Liver (tissue), 9 donors: ENCODE data around the gene GASK1B. TPM values are rescaled to one million over a fixed set of nuclear protein-coding genes. Genes with fewer than 3 reads are reported as not detected.

Source experiments
- DNase-seq: peaks from one replicate; pipeline ENCODE4 v3.0.0-alpha.2; 2017; ENCODE audit warnings: low spot score
- H3K27ac ChIP-seq, 2 donors: one replicate each; pipeline ENCODE4 v1.7.0; 2013; ENCODE audit warnings: inconsistent platforms in 2 of 2, low read length in 2 of 2, control low read depth in 1 of 2, low read depth in 1 of 2, mild to moderate bottlenecking in 1 of 2
- H3K27me3 ChIP-seq, 4 donors: one replicate each; pipeline versions ENCODE4 v1.6.1 to v1.7.0; 2013; ENCODE audit warnings: low read length in 3 of 4, inconsistent platforms in 1 of 4, mild to moderate bottlenecking in 1 of 4, moderate library complexity in 1 of 4; ENCODE audit not compliant: control insufficient read depth in 4 of 4, insufficient read depth in 4 of 4
- H3K36me3 ChIP-seq, 4 donors: one replicate each; pipeline versions ENCODE4 v1.6.1 to v1.7.0; 2013; ENCODE audit warnings: low read length in 3 of 4, mild to moderate bottlenecking in 3 of 4, low read depth in 1 of 4, moderate library complexity in 1 of 4; ENCODE audit not compliant: control insufficient read depth in 4 of 4, insufficient read depth in 3 of 4
- H3K4me1 ChIP-seq, 4 donors: one replicate each; pipeline versions ENCODE4 v1.6.1 to v1.7.0; 2013; ENCODE audit warnings: low read length in 3 of 4, mild to moderate bottlenecking in 3 of 4, moderate library complexity in 1 of 4; ENCODE audit not compliant: control insufficient read depth in 4 of 4, insufficient read depth in 4 of 4
- H3K4me3 ChIP-seq, 3 donors: one replicate each; pipeline versions ENCODE4 v1.6.1 to v1.7.0; 2013; ENCODE audit warnings: low read length in 3 of 3, control low read depth in 1 of 3, low read depth in 1 of 3, mild to moderate bottlenecking in 1 of 3
- H3K9ac ChIP-seq, 2 donors: one replicate each; pipeline ENCODE4 v1.7.0; 2013; ENCODE audit warnings: low read length in 2 of 2, mild to moderate bottlenecking in 2 of 2, moderate library complexity in 2 of 2, control low read depth in 1 of 2, low read depth in 1 of 2
- H3K9me3 ChIP-seq, 4 donors: one replicate each; pipeline versions ENCODE4 v1.6.1 to v1.7.0; 2013; ENCODE audit warnings: low read length in 3 of 4; ENCODE audit not compliant: control insufficient read depth in 4 of 4
- EGR1 ChIP-seq, 2 donors: IDR thresholded peaks; 2 replicates each; pipeline ENCODE4 v1.6.1; 2016 to 2018; ENCODE audit warnings: antibody characterized with exemption in 2 of 2, low read depth in 2 of 2
- FOXA1 ChIP-seq: IDR thresholded peaks from 2 replicates; pipeline ENCODE4 v1.6.1; 2016; ENCODE audit warnings: antibody characterized with exemption
- FOXA2 ChIP-seq: IDR thresholded peaks from 2 replicates; pipeline ENCODE4 v1.6.1; 2016; ENCODE audit warnings: antibody characterized with exemption
- GABPA ChIP-seq, 2 donors: IDR thresholded peaks in 1 of 2; conservative IDR thresholded peaks in 1 of 2; 2 replicates each; pipeline ENCODE4 v1.6.1; 2016; ENCODE audit warnings: antibody characterized with exemption in 2 of 2, mild to moderate bottlenecking in 1 of 2, moderate library complexity in 1 of 2
- HNF4A ChIP-seq, 2 donors: conservative IDR thresholded peaks; 2 replicates each; pipeline ENCODE4 v1.6.1; 2016; ENCODE audit warnings: antibody characterized with exemption in 2 of 2, mild to moderate bottlenecking in 2 of 2
- HNF4G ChIP-seq: IDR thresholded peaks from 2 replicates; pipeline ENCODE4 v1.6.1; 2016; ENCODE audit warnings: antibody characterized with exemption
- JUND ChIP-seq, 2 donors: IDR thresholded peaks; 2 replicates each; pipeline ENCODE4 v1.6.1; 2016; ENCODE audit warnings: antibody characterized with exemption in 2 of 2
- NR2F2 ChIP-seq: IDR thresholded peaks from 2 replicates; pipeline ENCODE4 v1.6.1; 2016; ENCODE audit warnings: antibody characterized with exemption
- RAD21 ChIP-seq, 2 donors: IDR thresholded peaks; 2 replicates each; pipeline ENCODE4 v1.6.1; 2016; ENCODE audit warnings: antibody characterized with exemption in 2 of 2, mild to moderate bottlenecking in 2 of 2
- RXRA ChIP-seq, 2 donors: IDR thresholded peaks; 2 replicates each; pipeline ENCODE4 v1.6.1; 2017 to 2018; ENCODE audit warnings: antibody characterized with exemption in 2 of 2, mild to moderate bottlenecking in 1 of 2
- SP1 ChIP-seq: IDR thresholded peaks from 2 replicates; pipeline ENCODE4 v1.6.1; 2018; ENCODE audit warnings: antibody characterized with exemption, mild to moderate bottlenecking
- TAF1 ChIP-seq: conservative IDR thresholded peaks from 2 replicates; pipeline ENCODE4 v1.6.1; 2016; ENCODE audit warnings: antibody characterized with exemption, mild to moderate bottlenecking
- YY1 ChIP-seq: IDR thresholded peaks from 2 replicates; pipeline ENCODE4 v1.6.1; 2016; ENCODE audit warnings: antibody characterized with exemption, mild to moderate bottlenecking
- WGBS: extraction: QIAGEN DNeasy Blood & Tissue Kit; methylation state at CpG from one replicate; pipeline ENCODE4 v1.1.7; 2013; 5-methylcytosine and 5-hydroxymethylcytosine counted together
- polyA plus RNA-seq, 2 donors: library from polyadenylated mRNA; stranded (reverse) in 1 of 2; unstranded in 1 of 2; fragments of 200-250 nt in 1 of 2; fragments of >200 nt in 1 of 2; fragmentation: Nextera tagmentation in 1 of 2; extraction: Ambion mirVana in 1 of 2; gene quantifications; one replicate each; pipeline versions ENCODE4 v1.2.1 to v1.2.3, GENCODE V29; 2013 to 2015
- total RNA-seq, 2 donors: library from RNA; depleted of rRNA; stranded (reverse); fragments of >200 nt; gene quantifications; one replicate each; pipeline ENCODE4 v1.2.3, GENCODE V29; 2014
- TF ChIP-seq, protein P1 (sequence below): IDR thresholded peaks from 2 replicates; pipeline ENCODE4 v1.6.1; 2016; ENCODE audit warnings: antibody characterized with exemption
- TF ChIP-seq, protein P2 (sequence below): IDR thresholded peaks from 2 replicates; pipeline ENCODE4 v1.6.1; 2016; ENCODE audit warnings: antibody characterized with exemption, mild to moderate bottlenecking
- TF ChIP-seq, protein P3 (sequence below): fragments of 150-350 bp; IDR thresholded peaks from 2 replicates; pipeline ENCODE4 v1.5.1; 2017; ENCODE audit warnings: improper control_type of control experiment, low read depth, low read length; ENCODE audit not compliant: missing input control
- TF ChIP-seq, protein P4 (sequence below): IDR thresholded peaks from 2 replicates; pipeline ENCODE4 v1.6.1; 2016; ENCODE audit warnings: antibody characterized with exemption
- TF ChIP-seq, protein P5 (sequence below): IDR thresholded peaks from 2 replicates; pipeline ENCODE4 v1.6.1; 2016; ENCODE audit warnings: antibody characterized with exemption
- donor health status: healthy.
- donor health status: healthy.
- donor health status: healthy.
- donor health status: healthy.
- donor health status: healthy.

The GASK1B gene
- total RNA-seq = 1 to 10 TPM; 6.4 to 8.2 TPM
- 1 to 10 TPM; 1.3 to 2.5 TPM for polyA plus RNA-seq

DNA sequence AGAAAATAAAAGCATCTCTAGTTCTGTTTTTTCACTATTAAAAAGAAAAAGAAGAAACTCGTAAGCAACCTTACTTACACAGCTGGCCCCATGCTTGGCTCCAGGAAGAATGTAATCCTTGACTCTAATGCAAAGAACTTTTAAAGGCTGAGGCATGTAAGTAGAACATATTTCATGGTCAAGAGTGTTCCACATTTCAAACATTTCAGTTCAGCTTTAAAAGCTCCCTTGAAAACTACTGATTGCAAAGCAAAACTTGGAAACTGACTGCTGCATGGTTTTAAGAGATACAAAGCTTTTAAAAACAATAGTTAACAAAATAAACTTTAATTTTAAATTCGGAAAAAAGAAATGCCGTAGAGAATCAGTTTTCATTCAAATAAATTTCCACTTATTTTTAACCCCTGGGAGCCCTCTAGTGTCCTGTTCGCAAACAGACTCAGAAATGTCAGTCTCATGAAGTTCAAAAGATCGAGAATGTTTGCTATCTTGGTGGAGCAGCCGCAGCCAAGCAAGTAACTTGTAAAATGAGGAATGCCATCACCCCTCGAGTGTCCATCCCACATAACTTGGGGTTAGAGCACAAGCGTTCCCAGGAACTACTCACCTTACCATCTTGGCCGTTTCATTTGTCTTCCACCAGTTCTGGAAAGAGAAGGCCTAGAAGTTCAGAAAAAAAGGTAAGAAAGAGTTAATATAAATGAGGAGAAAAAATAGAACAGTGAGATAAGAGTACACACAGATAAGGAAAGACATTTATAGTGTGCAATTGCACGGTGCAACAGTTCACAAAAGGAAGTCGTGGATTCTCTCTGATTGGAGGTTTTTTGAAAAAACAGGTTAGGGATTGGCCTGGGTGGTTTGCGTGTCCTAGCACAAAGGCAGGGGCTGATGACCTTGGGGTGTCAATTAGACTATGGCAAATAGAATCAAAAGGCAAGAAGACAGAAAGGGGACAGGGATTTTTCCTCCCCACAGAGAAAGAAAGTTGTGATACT is at the start of gene GASK1B:
Gene GASK1B, minus strand, starts transcription at position 765 of the 998 bp plus-strand sequence. CDS start 1,650 bp downstream, outside the sequence.
- Histone ChIP-seq H3K9ac (peak within 1 kb of the TSS; percentile 26 to 48), H3K36me3 (no peaks in the 10 kb centered on the region), H3K27ac (no peak within 1 kb of the TSS), H3K27me3 (no peaks in the 10 kb centered on the region), H3K4me3 (peak within 1 kb of the TSS in 1 of 3 donors; percentile 9), H3K9me3 (no peaks in the 10 kb centered on the region), H3K4me1 (peaks cover 0 to 9% (median 5%) of the 10 kb centered on the region in 4 donors)
- no peak for DNase-seq
- WGBS = 10% methylated on average over 12 of the region's 12 CpGs
- no peak for TF ChIP-seq YY1
- TF ChIP-seq, protein P1, sequence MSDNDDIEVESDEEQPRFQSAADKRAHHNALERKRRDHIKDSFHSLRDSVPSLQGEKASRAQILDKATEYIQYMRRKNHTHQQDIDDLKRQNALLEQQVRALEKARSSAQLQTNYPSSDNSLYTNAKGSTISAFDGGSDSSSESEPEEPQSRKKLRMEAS = no peak
- TF ChIP-seq NR2F2 = peak; percentile 62
- no peak for TF ChIP-seq SP1
- TF ChIP-seq, protein P2, sequence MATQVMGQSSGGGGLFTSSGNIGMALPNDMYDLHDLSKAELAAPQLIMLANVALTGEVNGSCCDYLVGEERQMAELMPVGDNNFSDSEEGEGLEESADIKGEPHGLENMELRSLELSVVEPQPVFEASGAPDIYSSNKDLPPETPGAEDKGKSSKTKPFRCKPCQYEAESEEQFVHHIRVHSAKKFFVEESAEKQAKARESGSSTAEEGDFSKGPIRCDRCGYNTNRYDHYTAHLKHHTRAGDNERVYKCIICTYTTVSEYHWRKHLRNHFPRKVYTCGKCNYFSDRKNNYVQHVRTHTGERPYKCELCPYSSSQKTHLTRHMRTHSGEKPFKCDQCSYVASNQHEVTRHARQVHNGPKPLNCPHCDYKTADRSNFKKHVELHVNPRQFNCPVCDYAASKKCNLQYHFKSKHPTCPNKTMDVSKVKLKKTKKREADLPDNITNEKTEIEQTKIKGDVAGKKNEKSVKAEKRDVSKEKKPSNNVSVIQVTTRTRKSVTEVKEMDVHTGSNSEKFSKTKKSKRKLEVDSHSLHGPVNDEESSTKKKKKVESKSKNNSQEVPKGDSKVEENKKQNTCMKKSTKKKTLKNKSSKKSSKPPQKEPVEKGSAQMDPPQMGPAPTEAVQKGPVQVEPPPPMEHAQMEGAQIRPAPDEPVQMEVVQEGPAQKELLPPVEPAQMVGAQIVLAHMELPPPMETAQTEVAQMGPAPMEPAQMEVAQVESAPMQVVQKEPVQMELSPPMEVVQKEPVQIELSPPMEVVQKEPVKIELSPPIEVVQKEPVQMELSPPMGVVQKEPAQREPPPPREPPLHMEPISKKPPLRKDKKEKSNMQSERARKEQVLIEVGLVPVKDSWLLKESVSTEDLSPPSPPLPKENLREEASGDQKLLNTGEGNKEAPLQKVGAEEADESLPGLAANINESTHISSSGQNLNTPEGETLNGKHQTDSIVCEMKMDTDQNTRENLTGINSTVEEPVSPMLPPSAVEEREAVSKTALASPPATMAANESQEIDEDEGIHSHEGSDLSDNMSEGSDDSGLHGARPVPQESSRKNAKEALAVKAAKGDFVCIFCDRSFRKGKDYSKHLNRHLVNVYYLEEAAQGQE = no peak
- TF ChIP-seq RAD21 (IDR thresholded peaks at IDR 0.05) = peak; percentile 71 to 72
- TF ChIP-seq FOXA2 = no peak
- TF ChIP-seq, protein P3, sequence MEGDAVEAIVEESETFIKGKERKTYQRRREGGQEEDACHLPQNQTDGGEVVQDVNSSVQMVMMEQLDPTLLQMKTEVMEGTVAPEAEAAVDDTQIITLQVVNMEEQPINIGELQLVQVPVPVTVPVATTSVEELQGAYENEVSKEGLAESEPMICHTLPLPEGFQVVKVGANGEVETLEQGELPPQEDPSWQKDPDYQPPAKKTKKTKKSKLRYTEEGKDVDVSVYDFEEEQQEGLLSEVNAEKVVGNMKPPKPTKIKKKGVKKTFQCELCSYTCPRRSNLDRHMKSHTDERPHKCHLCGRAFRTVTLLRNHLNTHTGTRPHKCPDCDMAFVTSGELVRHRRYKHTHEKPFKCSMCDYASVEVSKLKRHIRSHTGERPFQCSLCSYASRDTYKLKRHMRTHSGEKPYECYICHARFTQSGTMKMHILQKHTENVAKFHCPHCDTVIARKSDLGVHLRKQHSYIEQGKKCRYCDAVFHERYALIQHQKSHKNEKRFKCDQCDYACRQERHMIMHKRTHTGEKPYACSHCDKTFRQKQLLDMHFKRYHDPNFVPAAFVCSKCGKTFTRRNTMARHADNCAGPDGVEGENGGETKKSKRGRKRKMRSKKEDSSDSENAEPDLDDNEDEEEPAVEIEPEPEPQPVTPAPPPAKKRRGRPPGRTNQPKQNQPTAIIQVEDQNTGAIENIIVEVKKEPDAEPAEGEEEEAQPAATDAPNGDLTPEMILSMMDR = peak; percentile 51
- TF ChIP-seq, protein P4, sequence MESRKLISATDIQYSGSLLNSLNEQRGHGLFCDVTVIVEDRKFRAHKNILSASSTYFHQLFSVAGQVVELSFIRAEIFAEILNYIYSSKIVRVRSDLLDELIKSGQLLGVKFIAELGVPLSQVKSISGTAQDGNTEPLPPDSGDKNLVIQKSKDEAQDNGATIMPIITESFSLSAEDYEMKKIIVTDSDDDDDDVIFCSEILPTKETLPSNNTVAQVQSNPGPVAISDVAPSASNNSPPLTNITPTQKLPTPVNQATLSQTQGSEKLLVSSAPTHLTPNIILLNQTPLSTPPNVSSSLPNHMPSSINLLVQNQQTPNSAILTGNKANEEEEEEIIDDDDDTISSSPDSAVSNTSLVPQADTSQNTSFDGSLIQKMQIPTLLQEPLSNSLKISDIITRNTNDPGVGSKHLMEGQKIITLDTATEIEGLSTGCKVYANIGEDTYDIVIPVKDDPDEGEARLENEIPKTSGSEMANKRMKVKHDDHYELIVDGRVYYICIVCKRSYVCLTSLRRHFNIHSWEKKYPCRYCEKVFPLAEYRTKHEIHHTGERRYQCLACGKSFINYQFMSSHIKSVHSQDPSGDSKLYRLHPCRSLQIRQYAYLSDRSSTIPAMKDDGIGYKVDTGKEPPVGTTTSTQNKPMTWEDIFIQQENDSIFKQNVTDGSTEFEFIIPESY = no peak
- TF ChIP-seq JUND (IDR thresholded peaks at IDR 0.05) = no peak
- no peak for TF ChIP-seq HNF4G
- TF ChIP-seq HNF4A (conservative IDR thresholded peaks at IDR 0.05) = no peak
- no peak for TF ChIP-seq EGR1 (IDR thresholded peaks at IDR 0.05; ENCODE audit: low read depth in 2 of 2)
- no peak for TF ChIP-seq RXRA (IDR thresholded peaks at IDR 0.05)
- TF ChIP-seq, protein P5, sequence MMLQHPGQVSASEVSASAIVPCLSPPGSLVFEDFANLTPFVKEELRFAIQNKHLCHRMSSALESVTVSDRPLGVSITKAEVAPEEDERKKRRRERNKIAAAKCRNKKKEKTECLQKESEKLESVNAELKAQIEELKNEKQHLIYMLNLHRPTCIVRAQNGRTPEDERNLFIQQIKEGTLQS = no peak
- TF ChIP-seq TAF1 = no peak
- no peak for TF ChIP-seq GABPA (IDR thresholded peaks at IDR 0.05 in 1 of 2, conservative IDR thresholded peaks at IDR 0.05 in 1 of 2)
- no peak for TF ChIP-seq FOXA1
